Measurements from ENCODE around the gene COMT.

COMT gene

GRCh38 chr22:19984851-19985811, 43.6 kb downstream of the COMT start:
- no peak for DNase-seq

- DNase-seq = no peak
Observed at GRCh38 chr22:19986011-19986409, 44.4 kb downstream of the COMT start.

GRCh38 chr22:19986410-19987341, 45.1 kb downstream of the COMT start:
- peak; percentile 63 to 73 for DNase-seq

DNA sequence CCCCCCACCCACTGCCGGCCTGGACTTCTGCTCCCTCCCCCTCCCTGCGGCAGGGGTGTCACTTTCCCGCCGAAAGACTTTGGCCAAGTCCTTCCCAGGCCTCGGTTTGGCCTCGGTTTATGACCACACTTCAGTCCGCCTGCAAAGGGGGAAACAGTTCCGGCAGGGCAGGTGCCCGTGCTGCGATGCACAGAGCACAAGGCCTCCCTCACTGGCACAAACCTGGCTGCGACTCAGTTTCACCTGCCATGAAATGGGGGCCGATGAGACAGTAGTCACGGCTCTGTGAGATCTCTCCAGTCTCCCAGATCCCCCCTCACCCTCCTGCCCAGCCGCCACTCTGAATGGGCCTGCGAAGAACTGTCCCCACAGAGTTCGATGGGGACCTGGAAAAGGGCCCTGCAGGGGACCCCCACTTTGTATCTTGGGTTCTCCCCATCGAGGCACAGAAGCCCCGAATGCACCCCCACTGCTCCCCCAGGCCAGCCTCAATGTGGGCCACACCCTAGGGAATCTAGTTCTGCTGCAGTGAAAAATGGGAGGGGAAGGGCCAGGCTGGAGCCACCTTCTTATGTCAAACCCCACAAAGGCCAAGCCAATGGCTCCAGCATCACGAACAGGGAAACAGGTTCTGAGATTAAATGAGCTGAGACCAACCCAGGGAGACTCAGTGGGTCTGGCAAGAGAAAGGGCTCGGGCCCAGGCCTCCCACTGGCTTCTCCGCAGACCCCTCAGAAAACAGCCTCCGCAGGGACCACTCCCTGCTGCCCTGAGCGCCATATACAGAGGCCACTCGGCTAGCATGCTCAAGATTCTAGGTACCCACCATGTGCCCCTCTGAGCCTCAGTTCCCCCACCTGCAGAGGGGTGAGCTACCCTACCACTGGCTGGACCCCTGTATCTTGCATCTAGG, 46.1 kb downstream of the COMT start:
- DNase-seq = no peak

DNA sequence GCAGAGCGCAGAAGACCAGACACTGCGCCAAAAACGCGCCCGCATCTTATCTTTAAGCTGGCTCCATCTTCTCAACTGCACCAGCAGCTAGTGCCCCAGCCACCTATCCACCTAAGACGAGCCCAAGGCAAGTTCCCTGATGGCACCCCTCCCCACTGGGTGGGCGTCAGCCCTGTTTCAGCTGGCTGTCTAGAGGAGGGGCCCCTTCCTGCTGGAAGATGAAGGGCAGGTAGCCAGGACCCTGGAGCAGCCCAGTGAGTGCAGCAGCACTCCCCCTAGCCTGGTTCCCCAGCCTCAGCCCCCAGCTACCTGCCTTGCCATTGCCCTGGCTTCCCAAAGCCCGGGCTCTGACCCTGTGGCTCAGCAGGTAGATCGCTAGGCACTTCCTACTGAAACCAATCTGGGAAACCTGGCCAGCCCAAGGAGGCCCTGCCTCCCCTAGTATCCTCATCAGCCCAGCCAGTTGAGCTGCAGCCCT, 46.8 kb downstream of the COMT start:
- DNase-seq = no peak

GRCh38 chr22:19988965-19989724, 47.6 kb downstream of the COMT start:
- DNase-seq = no peak

GRCh38 chr22:19989725-19990067, 48.1 kb downstream of the COMT start:
- no peak for DNase-seq

DNA sequence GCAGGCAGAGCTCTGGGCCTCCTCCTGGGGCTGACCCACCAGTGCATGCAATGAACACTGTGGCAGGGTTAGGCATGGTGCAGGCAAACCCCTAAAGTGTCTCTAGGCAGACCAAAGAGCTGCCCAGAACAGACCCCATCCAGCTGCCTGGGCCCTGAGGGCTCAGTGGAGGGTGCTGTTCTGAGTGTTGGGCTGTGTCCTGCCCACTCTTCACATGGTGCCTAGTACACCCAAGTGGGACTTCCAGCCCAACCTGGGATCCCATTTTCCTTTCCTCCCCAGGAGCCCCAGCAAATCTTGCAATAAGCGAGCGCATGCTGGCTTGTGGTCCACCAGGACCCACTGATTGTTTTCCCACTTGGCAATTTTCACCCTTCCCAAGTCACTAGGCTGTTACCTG, 48.6 kb downstream of the COMT start:
- DNase-seq = no peak

GRCh38 chr22:19990609-19991394, 49.2 kb downstream of the COMT start:
- DNase-seq = no peak

DNA sequence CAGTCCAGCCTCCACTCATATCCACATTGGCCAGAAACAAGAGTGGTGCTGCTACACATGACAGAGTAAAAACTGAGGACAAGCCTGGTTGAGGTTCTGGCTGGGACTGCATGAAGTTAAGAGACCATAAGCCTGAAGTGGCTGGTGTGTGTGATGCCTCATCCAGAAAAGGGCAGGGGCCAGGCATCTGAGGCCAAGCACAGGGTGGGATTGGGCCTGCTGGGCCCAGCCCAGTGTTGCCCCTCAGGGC, 49.7 kb downstream of the COMT start:
- DNase-seq = no peak

DNA sequence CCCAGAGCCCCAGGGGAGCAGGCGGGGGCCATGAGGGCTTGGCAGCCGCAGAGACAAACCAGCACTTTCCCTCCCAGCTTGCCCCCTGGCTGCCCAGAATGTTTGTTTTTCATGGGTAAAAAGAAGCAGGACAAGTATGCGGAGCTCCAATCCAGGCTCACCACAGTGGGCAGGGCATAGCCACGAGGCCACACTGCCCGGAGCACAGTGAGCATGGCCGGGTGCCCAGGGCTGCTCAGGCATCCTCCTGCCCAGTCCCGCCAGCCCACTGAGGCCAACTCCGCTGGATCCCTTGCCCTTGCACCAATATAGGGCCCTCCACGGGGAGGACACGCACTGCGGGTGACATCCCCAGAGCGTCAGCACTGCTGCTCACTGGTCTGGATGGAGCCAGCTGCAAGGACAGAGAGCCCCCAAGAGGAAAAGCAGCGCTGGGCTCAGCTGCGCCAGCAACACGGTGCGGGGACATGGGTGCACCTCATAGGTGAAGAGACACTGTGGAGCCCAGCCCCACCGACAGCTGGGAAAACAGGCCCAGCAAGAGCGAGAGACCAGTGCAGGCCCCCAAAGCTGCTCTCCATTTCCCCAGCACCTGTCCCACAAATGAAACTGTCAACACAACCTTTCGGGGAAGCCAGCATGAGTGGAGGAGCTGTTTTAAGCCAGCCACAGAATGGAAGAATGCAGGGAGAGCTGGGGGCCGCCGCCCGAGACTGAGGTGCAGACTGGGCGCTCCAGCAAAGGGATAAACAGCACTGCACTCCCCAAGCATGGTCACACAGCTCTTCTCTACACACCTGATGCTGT, 50.3 kb downstream of the COMT start:
- DNase-seq = no peak

- DNase-seq = no peak
Observed at GRCh38 chr22:19992481-19992911, 50.9 kb downstream of the COMT start.

GRCh38 chr22:19992921-19993355, 51.4 kb downstream of the COMT start:
- DNase-seq = no peak

GRCh38 chr22:19993926-19994325, 52.4 kb downstream of the COMT start:
- DNase-seq = no peak

GRCh38 chr22:19994851-19995610, 53.5 kb downstream of the COMT start:
- no peak for DNase-seq

DNA sequence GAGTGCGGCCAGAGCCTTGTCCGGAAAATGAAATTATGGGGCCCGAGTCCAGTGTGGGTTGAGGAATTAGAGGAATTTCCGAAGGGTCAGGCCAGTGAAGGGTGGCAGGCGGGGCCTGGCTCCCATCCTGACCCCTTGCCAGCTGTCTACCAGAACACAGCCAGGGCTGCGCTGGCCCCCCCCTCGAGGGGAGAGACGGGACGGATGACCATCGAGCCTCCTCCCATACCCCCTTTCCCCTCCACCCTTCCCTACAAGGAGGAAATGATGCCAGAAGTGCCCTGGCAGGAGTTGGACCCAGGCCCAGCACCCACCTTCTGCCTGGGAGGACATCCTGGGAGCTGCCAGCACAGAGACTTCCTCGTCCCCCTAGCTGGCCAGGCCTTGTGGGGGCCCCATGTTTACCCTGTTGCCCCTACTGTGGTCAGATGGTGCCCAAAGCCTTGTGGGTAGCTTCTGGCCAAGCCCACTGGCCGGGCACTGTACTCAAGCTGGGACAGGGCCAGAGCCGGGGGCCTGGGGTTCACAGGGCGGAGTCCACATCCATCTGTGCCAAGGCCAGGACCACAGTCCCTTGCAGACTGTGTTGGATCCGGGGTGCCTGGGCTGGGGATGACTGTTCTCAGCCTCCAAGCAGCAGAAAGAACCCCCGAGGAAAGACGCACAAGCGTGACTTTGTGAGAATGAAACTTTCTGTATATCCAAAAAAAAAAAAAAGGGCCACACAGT, 54.2 kb downstream of the COMT start:
- DNase-seq = no peak

DNA sequence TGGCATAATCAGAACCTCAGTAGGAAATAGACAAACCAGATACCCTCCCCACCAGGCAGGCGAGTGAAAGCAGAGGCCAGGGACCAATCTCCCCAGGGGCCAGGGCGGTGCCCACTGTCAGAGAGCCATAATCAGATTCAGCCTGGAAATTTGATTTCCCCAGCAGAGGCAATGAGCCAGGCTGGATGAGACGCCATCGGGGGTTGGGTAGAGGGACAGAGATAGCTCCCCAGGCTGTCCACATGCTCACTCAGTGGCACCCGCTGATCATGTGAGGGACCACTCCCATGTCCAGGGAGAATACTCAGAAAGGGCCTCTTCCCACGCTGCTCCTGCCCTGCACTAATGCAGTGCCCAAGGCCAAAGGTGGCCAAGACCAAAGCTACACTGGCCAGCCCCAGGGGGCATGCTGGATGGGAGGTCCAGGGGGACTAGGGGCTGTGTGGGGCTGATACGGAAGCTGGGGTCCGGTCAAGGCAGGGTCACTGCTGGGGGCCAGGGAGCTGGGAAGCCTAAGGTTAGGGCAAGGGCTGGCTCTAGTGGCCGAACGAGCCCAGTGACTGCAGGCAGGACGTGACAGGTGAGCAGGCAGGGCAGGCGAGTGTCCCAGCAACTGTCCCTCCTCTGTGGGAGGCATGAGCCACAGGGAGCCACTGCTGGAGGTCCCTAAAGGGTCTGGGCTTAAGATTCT, 55.3 kb downstream of the COMT start:
- no peak for DNase-seq

Data from stimulated activated CD4-positive, alpha-beta T cell treated with anti-CD3 and anti-CD28 coated beads, Interleukin-2, amount 100 ng/mL, for 24 hours (primary cell).